DLD1 (cell line): ENCODE data around the gene C3orf80.
"Not testable (repeated sequence)": the region's sequence is repeated elsewhere in the genome, so short reads cannot be mapped to it uniquely, and the experiment has no call there.

Source experiments
- in situ Hi-C: cut with HindIII; loops from 2 replicates; pipeline ENCODE4 v1.10.0; 2017; ENCODE audit warnings: low sequenced_read_pairs

C3orf80 gene

DNA sequence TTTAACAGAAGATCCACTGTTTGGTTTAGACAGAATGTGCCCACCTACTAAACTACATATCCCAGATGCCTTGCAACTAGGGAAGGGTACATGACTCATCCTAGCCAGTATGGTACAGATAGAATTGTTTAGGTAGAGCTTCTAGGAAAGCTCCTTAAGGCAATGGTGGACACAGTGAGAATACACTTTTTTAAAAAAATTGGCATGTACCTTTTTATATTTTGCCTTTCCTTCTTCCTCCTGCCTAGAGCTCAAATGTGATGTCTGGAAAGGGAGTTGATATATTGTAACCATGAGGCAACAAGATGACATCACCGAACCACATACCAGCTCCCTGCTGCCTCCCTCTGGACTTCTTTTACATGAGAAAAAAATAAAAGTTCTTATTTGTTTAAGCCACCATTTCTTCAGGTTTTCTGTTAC, 14.4 kb upstream of the C3orf80 start:
- in situ Hi-C loops: no loop called here

DNA sequence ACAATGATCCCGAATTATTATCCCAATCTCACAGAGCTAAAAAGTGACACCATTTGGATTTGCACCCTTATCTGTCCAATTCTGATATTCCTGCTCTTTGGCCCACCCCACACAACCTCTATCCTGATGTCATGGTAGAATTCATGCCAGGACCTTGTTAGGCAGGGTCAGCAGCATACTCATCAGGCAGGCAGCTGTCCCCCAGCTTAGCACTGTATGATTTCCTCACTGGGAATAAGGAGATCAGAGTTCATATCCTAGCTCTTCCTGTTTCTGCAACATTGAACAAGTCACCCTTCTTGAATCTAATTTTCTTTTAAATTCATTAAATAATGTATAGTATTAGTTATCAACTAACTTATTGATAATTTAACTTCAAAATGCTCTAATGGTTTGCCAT, 12.0 kb upstream of the C3orf80 start:
- in situ Hi-C loops: no loop called here

DNA sequence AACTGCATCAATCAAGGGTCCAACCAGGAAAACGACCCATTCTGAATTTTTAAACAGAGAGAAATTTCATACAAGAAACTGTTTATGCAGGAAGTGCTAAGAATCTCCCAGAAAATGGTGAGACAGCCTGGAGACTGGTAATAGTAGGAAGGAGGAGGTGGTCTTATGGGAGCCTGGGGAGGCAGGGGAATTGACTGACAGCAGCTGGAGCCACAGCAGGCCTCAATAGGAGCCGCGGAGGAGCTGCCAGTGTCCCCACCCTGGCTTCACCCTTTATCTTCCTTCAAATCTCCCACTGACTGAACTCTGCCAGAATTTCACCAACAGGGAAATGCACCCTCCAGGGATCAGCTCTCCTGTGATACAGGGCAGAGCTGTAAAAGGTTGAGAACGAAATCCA, 7.5 kb upstream of the C3orf80 start:
- in situ Hi-C loops: no loop called here

DNA sequence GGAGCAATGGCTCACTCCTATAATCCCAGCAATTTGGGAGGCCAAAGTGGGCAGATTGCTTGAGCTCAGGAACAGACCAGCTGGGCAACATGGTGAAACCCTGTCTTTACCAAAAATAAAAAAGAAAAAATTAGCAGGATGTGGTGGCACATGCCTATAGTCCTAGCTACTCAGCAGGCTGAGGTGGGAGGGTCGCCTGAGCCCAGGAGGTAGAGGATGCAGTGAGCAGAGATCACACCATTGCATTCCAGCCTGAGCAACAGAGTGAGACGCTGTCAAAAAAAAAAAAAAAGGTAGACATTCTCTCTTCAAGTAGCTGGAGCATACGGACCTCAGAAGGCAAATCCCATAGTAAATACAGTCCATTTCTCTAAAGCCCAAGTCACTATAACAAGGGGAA, 7.1 kb upstream of the C3orf80 start:
- in situ Hi-C loops: no loop called here

DNA sequence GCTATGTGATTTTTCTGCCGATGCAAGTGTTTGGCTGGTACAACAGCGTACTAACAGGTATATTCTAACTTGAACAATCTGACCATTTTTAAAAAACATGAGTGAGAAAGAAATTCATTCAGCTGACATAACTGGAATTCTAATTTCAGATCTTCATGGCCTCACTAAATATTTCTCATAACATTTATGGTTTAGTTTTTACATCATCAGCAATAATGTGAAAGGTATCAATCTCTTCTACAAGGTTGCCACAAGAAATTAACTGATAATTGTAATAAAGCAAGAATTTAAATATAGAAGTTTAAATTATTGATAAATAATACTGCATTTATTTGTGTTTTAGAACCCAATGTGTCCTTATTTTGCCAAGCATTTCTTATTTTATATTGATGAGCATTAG, 5.2 kb upstream of the C3orf80 start:
- in situ Hi-C loops: no loop called here

DNA sequence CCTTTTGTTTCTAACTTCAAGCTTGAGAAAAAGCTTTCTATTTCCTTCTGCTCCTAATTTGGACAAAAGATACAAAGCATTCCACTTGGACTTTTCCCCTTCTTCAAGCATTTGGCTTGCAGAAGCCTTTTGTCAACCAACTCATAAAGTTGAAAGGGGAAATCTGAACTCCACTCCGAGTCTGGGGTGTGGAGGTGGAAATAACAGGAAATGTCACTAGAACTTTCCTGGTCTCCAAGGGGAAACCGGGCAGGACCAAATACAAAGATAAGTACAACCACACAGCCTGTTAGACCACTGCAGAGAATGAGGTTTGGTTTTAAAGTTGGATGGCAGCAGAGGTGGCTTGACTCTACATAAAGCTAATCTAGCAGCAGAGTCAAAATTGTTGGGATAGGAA, 4.2 kb upstream of the C3orf80 start:
- in situ Hi-C loops: no loop called here

DNA sequence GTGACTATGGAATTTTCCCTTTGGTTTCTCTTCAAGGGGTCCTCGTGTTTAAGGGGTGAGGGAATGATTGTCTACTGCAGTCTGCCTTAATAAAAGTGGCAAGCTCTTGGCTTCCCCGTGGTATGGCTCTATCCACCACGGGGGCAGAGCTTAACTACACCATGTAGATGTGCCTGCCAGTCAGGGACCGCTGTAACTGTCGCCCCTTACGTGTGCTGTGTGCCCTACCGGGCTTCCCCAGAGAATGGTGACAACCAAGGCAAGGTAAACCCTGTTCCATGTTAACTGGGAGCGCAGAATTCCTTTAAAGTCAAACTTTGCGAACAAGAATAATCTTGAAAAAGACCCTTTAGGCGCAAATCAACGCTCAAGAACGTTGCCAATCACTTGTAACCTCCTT, 966 bp upstream of the C3orf80 start:
- in situ Hi-C loops: no loop called here

DNA sequence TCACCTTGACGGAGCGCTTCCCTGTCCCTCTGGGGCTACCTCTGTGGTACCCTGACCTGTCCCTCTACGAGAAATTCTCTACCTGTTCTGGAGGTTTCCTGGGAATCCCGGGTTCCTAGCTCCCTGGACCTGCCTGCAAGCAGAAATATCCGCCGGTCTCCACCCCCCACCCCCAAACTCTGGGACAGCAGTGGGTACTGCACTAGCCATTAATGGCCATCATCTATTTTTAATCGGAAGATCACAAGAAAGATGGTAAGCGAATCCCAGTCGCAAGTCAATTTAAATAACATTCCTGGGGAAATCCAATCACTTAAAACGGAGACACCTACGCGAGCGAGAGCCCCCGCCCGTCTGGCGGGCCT, 429 bp upstream of the C3orf80 start:
- in situ Hi-C loops: no loop called here

DNA sequence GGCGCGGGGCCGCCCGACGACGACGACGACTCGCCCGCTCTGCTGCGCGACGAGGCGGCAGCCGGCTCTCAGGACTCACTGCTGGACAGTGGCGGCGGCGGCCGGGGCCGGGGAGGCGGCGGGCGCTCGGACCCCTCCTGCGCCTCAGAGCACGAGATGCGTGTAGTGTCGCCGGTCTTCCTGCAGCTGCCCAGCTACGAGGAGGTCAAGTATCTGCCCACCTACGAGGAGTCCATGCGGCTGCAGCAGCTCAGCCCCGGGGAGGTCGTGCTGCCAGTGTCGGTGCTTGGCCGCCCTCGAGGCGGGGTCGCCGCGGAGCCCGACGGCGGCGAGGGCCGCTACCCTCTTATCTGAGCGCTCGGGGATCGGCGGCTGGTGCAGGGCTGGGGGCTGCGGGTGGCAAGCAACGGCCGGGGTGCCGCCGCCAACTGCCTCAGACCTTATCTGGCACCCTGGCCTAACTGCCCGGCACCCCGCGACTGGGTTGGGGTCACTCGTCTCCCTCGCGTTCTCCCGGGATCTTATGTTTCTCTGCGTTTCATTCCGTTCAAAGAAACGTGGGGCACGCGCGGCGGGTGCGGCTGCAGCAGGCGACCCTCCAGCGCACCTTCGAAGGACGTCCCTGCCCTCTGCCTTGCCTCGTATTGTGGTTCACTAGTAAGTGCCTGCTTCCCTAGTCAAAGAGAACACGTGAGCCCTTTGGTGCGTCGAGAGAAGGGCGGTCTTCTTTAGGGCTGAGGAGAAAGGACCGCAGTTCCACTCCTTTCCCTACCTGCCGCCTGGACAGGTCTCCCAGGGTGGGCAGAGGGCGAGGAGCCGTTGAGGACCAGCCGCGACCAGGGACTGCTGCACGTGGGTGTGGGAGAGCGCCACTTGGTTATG, 1.0 kb downstream of the C3orf80 start:
- in situ Hi-C loops: no loop called here

DNA sequence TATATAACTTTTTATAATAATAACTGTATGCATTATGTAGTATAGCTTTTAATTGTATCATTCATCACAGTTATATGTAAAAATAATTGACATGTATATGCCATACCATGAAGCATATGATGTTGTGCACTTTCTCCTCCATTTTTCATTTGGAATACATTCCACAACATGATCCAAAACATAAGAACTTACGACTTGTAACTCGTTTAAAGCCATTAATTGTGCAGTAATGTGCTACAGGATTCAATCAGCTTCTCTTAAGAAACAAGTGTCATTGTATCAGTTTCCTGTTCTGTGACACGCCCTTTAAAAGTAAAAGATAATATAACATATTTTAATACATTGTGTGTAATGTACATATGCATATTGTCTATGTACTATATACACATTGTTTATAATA, 2.2 kb downstream of the C3orf80 start:
- in situ Hi-C loops: no loop called here

DNA sequence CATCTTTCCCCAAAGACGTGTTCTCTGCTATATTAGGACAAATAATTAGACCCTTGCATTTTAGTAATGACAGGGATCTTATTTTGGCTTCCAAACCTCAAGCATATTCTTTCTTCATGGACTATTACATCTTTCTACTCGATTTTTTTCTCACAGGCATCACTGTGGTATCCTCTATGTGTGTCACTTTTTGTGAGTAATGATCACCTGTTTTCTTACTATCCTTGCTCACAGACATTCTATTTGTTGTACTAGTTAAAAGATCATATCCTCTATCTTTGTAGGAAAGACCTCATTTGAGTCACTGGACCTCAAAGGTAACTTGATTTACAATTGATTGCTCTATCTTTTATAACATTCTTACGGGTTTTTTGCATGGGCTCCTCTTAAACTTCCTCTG, 6.8 kb downstream of the C3orf80 start:
- in situ Hi-C loops: no loop called here

DNA sequence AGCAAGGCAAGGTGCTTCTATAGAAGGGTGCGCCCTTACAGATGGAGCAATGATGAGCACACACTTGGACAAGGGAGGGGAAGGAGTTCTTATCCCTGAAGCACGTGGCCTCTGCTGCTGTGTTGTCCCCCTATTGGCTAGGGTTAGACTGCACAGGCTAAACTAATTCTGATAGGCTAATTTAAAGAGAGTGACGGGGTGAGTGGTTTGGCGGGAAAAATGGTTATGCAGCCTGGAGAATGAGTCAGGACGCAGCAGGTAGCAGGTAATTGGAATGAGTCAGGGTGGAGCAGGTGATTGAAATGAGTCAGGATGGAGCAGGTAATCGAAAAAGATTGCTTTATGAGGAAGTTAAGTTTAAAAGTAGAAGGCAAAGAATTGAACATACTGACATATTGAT, 15.5 kb downstream of the C3orf80 start:
- in situ Hi-C loops: not testable (repeated sequence)

DNA sequence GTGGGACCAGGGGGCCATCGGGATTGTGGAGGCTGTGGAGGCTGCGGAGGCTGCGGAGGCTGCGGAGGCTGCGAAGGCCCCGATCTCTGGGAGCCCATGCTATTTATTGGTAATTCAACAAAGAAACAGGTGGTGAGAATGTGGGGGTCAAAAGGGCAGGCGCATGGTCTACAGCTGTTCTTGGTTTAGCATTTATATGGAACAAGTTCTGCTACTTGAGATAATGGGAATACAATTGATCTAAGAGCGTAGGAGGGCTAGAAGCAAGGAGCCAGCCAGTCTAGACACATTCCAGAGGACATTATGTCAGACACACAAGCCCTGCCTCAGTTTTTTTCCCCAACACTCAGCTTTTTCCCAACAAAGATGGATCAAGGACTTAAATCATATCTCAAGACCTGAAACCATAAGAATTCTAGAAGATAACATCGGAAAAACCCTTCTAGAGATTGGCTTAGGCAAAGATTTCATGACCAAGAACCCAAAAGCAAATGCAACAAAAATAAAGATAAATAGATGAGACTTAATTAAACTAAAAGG, 20.1 kb downstream of the C3orf80 start:
- in situ Hi-C loops: no loop called here

DNA sequence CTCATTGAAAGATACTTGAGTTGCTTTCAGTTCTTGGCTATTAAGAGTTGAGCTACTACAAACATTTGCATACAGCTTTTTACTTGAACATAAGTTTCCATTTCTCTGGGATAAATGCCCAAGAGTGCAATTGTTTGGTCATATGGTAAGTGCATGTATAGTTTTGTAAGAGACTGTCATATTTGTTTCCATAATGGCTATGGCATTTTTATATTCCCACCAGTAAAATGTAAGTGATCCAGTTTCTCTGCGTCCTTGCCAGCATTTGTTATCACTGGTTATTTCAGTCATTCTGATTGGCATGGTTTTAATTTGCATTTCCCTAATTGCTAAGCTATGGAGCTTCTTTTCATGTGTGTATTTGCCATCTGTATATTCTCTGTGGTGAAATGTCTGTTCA, 22.5 kb downstream of the C3orf80 start:
- in situ Hi-C loops: no loop called here

DNA sequence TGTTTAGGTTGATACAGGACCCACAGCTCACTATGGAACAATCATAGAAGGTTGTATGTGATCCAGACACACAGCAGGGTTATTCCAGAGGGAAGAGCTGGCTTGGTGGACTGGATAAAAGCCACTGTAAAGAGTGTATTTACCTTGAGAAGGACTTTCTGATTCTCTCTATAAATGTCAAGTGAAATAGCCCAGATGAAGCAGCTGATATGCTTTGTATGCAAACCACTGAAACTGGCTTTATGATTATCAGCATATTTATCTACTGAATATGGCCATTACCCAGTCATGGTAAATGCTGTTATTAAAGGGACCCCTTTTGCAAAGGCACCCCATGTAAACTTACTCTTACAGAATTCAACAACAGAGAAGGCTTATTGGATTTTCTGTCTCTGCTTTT, 28.1 kb downstream of the C3orf80 start:
- in situ Hi-C loops: no loop called here

DNA sequence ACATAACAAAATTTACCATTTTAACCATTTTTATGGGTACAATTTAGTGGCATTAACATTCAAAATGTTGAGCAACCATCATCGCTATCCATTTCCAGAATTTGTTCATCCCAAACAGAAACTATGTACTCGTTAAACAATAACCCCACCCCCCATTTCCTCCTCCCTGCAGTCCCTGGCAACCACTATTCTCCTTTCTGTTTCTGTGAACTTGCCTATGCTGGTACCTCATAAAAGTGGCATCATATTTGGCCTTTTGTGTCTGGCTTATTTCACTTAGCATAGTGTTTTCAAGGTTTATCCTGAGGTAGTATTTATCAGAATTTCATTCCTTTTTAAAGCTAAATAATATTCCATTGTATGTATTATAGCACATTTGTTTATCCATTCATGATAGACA, 32.4 kb downstream of the C3orf80 start:
- in situ Hi-C loops: no loop called here

DNA sequence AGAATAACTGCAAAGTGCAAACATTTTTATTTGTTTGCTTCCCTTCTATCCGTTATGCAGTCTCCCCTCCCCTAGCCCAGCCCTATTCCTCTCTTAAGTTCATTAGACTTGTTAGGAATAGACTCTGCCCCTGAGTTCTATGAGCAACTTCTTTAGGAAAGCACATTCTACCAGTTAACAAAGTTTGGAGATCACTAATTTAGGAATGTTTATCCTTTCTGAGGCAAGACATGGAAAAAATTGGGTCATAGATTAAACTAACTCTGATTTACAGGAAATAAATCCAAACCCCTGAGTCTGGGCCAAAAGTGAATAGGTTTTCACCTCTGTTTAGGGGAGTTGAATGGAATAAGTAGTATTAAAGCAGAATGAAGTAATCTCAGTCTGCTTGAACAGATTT, 34.4 kb downstream of the C3orf80 start:
- in situ Hi-C loops: no loop called here

DNA sequence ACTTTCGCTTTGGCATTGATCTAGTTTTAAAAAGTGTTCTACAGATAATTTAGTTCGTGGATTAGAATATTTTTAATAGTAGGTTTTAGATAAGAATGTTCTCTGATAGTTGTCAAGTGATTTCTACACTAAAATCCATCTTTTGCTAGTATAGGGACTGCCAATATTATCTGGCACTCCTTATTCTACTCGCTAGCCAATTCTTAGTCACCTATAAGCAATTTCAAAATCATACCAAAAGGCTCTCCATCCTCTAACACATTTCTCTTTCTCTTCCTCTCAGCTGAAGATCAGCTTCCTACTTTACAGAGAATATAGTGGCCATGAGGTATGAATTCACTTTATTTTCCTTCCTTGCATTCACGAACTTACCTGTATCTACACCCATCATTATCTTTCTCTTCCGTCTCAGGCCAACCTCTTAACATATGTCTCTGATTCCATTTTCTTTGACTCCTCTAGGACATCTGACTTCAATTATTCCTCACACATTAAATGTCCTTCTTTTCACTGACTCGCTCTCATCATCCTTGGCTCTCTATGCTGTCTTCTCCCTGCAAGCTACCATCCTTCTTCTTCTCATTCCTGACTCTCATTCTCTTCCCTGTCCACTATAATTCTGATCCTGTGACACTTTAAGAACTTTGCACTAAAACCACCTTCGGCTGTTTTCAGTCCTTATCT, 35.5 kb downstream of the C3orf80 start:
- in situ Hi-C loops: no loop called here

DNA sequence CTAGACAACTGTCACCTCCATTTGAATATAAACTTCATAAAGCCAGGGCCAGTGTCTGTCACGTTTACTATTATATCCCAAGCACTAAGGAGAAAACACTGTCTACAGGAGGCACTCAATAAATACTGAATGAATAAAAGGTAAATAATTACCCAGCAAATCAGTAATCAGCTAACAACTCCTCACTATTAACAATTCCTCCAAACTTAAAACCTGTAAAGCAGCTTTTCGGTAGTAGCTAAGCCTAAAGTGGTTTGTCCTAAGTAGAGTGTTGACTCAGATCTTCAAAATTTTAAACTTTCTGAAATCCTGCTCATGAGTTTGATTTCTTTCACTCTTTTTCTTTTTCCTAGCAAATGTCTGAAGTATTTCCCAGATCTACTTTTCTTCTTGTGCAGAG, 39.9 kb downstream of the C3orf80 start:
- in situ Hi-C loops: no loop called here
